ENCODE data around the gene CELA3B. TPM values are rescaled to one million over a fixed set of nuclear protein-coding genes. Genes with fewer than 3 reads are reported as not detected.

CELA3B gene
- total and polyA plus RNA-seq, 2 of the 13 experiments (the other 11 are each of a cell fraction or from before 2014, with no cell fraction given) = 0.34 TPM; not detected in 1

GRCh38 chr1:22025368-22026155, 48.7 kb downstream of the CELA3B start (continued):
- TF ChIP-seq, protein P1, sequence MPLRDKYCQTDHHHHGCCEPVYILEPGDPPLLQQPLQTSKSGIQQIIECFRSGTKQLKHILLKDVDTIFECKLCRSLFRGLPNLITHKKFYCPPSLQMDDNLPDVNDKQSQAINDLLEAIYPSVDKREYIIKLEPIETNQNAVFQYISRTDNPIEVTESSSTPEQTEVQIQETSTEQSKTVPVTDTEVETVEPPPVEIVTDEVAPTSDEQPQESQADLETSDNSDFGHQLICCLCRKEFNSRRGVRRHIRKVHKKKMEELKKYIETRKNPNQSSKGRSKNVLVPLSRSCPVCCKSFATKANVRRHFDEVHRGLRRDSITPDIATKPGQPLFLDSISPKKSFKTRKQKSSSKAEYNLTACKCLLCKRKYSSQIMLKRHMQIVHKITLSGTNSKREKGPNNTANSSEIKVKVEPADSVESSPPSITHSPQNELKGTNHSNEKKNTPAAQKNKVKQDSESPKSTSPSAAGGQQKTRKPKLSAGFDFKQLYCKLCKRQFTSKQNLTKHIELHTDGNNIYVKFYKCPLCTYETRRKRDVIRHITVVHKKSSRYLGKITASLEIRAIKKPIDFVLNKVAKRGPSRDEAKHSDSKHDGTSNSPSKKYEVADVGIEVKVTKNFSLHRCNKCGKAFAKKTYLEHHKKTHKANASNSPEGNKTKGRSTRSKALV (CRISPR knock-in tag; IDR thresholded peaks at IDR 0.05) = peak; percentile 76; the same call in 1 of the 2 replicates
- TF ChIP-seq HNF4A (CRISPR knock-in tag; IDR thresholded peaks at IDR 0.05) (peak; percentile 14), NAIF1 (CRISPR knock-in tag; IDR thresholded peaks at IDR 0.05; ENCODE audit: borderline replicate concordance) (peak; percentile 73; the same call in 1 of the 2 replicates), THAP9 (CRISPR knock-in tag; IDR thresholded peaks at IDR 0.05; ENCODE audit: borderline replicate concordance) (peak; percentile 67), REL (CRISPR knock-in tag; conservative IDR thresholded peaks at IDR 0.05) (no peak; the same call in 1 of the 2 replicates), IKZF5 (CRISPR knock-in tag; IDR thresholded peaks at IDR 0.05) (peak; percentile 27), JUNB (CRISPR knock-in tag; IDR thresholded peaks at IDR 0.05; ENCODE audit: borderline replicate concordance) (peak; percentile 68), MAF1 (CRISPR knock-in tag; IDR thresholded peaks at IDR 0.05; ENCODE audit: borderline replicate concordance) (0 out of 2 replicates have a peak, but pooled peaks have one; percentile 73), GABPB1 (CRISPR knock-in tag; IDR thresholded peaks at IDR 0.05) (peak; percentile 96), RFXANK (CRISPR knock-in tag; IDR thresholded peaks at IDR 0.05) (0 out of 2 replicates have a peak, but pooled peaks have one; percentile 25), ZNF639 (CRISPR knock-in tag; conservative IDR thresholded peaks at IDR 0.05) (peak; percentile 81; the same call in 1 of the 2 replicates), NCOA2 (CRISPR knock-in tag; IDR thresholded peaks at IDR 0.05) (0 out of 2 replicates have a peak, but pooled peaks have one; percentile 4), ZFX (CRISPR knock-in tag; IDR thresholded peaks at IDR 0.05; ENCODE audit: low read depth) (peak; percentile 88)
- TF ChIP-seq, protein P2, sequence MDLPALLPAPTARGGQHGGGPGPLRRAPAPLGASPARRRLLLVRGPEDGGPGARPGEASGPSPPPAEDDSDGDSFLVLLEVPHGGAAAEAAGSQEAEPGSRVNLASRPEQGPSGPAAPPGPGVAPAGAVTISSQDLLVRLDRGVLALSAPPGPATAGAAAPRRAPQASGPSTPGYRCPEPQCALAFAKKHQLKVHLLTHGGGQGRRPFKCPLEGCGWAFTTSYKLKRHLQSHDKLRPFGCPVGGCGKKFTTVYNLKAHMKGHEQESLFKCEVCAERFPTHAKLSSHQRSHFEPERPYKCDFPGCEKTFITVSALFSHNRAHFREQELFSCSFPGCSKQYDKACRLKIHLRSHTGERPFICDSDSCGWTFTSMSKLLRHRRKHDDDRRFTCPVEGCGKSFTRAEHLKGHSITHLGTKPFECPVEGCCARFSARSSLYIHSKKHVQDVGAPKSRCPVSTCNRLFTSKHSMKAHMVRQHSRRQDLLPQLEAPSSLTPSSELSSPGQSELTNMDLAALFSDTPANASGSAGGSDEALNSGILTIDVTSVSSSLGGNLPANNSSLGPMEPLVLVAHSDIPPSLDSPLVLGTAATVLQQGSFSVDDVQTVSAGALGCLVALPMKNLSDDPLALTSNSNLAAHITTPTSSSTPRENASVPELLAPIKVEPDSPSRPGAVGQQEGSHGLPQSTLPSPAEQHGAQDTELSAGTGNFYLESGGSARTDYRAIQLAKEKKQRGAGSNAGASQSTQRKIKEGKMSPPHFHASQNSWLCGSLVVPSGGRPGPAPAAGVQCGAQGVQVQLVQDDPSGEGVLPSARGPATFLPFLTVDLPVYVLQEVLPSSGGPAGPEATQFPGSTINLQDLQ (CRISPR knock-in tag; IDR thresholded peaks at IDR 0.05) = peak; percentile 91
- TF ChIP-seq, protein P3, sequence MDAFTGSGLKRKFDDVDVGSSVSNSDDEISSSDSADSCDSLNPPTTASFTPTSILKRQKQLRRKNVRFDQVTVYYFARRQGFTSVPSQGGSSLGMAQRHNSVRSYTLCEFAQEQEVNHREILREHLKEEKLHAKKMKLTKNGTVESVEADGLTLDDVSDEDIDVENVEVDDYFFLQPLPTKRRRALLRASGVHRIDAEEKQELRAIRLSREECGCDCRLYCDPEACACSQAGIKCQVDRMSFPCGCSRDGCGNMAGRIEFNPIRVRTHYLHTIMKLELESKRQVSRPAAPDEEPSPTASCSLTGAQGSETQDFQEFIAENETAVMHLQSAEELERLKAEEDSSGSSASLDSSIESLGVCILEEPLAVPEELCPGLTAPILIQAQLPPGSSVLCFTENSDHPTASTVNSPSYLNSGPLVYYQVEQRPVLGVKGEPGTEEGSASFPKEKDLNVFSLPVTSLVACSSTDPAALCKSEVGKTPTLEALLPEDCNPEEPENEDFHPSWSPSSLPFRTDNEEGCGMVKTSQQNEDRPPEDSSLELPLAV (CRISPR knock-in tag; conservative IDR thresholded peaks at IDR 0.05; ENCODE audit: low read depth) = no peak

All from HepG2 (cell line).